COLO668 (cell line): ENCODE results near the gene CD3E.

Source experiments
- DNase-seq: peaks from one replicate; lab custom pipeline; 2025; ENCODE audit not compliant: unreplicated experiment; lab: John Stamatoyannopoulos, UW

Gene CD3E

DNA sequence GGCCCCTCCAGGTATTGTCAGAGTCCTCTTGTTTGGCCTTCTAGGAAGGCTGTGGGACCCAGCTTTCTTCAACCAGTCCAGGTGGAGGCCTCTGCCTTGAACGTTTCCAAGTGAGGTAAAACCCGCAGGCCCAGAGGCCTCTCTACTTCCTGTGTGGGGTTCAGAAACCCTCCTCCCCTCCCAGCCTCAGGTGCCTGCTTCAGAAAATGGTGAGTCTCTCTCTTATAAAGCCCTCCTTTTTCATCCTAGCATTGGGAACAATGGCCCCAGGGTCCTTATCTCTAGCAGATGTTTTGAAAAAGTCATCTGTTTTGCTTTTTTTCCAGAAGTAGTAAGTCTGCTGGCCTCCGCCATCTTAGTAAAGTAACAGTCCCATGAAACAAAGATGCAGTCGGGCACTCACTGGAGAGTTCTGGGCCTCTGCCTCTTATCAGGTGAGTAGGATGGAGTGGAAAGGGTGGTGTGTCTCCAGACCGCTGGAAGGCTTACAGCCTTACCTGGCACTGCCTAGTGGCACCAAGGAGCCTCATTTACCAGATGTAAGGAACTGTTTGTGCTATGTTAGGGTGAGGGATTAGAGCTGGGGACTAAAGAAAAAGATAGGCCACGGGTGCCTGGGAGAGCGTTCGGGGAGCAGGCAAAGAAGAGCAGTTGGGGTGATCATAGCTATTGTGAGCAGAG is at the start of gene CD3E:
CD3E (plus strand) TSS at position 163 of the 681 bp plus-strand sequence; CDS start at position 386, 223 bp downstream.
- DNase-seq = no peak

DNA sequence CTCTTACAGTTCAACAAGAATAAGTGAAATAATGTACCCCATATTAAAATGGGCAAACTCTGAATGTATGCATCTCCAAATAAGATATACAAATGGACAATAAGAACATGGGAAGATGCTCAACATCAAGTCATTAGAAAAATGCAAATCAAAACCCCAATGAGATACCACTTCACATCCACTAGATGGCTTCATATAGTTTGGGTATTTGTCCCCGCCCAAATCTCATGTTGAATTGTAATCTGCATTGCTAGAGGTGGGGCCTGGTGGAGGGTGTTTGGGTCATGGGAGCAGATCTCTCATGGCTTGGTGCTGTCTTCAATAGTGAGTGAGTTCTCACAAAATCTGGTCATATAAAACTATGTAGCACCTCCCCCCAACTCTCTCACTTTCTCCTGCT is 46.1 kb upstream of the CD3E start:
- no peak for DNase-seq

DNA sequence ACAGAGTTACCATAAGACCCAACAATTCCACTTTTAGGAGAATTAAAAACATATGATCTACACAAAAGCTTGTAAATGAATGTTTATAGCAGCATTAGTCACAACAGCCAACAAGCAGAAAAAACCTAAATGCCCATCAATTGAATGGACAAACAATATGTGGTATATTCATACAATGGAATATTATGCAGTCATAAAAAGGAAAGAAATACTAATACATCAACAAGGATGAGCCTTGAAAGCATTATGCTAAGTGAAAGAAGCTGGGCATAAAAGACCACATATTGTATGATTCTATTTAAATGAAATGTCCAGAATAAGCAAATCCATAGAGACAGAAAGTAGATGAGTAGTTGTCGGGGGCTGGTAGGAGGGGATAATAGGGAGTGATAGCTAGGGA is 45.4 kb upstream of the CD3E start:
- DNase-seq = no peak

DNA sequence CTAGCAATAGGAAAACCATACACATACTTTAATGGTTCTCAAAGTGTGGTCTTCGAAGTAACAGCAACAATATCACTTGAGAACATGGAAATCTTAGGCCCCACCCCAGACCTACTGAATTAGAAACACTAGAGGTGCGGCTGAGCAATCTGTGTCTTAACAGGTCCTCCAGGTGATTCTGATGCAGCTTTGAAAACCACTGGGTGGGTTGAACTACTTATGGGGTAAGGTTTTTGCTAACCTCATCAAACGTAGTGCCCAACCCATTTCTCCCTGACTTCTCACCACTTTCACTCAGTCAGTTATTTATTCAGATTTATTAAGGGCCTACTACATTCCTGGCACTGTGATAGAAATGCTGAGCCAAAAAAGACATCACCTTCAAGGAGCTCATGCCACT is 44.2 kb upstream of the CD3E start:
- no peak for DNase-seq

DNA sequence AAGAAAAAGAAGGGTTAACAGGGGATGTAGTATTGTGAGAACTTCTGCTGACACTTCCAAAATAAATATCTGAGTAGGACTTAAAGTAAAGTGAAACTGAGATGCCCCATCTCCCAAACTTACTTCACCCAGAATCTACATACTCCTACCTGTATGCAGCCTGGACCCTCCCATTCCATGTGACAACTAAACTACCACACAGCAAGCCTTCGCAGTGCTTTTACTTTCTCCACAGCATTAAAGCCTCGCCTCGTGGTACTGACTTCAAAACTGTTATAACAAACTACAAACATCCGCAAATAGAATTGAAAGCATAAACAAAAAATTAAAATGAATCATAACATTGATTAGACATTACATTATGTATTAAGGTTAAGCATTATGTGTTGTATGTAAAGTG is 41.4 kb upstream of the CD3E start:
- no peak for DNase-seq

DNA sequence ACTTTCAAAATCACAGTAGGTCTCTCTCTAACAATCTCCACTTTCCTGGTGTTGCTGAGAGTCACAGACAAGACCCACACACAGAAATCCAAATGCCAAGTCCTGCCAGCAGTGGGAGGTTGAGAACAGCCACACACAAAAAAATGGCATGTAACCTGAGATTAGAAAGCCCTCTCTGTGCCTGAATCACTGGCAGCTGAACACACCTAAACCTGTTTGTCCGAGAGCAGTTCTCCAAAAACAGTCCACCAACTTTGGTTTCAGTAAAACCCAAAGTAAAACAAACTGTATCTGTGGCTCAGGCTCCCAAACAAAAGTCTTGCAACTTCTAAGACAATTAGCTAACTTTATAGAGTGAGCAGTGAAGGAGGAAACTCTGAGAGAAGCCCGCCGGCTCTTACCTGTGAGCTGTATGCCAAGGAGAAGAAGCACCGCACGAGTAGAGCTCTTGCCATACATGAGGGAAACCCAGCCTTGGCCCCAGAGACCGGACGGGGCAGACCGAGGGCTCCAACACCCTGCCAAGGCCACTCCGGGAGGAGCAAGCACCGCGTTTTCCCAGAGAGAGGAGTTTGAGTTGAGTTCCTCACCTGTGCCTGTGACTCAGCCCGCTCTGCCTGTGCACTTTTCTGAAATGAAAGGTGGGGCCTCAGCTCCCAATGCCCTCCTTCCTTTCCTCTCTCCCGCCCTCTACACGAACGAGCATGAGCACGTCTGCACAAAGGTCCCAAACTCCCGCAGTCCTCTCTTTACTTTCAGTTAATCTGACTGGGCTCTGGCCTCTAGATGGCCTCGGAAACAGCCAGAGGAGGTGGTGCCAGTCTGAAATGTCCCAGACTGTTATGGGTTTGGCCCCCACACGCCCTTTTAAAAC is 40.6 kb upstream of the CD3E start, which contains the start of gene MPZL2:
MPZL2 (minus strand) TSS at position 603 of the 874 bp plus-strand sequence; CDS start at position 459, 144 bp downstream.
- DNase-seq = peak; percentile 46

DNA sequence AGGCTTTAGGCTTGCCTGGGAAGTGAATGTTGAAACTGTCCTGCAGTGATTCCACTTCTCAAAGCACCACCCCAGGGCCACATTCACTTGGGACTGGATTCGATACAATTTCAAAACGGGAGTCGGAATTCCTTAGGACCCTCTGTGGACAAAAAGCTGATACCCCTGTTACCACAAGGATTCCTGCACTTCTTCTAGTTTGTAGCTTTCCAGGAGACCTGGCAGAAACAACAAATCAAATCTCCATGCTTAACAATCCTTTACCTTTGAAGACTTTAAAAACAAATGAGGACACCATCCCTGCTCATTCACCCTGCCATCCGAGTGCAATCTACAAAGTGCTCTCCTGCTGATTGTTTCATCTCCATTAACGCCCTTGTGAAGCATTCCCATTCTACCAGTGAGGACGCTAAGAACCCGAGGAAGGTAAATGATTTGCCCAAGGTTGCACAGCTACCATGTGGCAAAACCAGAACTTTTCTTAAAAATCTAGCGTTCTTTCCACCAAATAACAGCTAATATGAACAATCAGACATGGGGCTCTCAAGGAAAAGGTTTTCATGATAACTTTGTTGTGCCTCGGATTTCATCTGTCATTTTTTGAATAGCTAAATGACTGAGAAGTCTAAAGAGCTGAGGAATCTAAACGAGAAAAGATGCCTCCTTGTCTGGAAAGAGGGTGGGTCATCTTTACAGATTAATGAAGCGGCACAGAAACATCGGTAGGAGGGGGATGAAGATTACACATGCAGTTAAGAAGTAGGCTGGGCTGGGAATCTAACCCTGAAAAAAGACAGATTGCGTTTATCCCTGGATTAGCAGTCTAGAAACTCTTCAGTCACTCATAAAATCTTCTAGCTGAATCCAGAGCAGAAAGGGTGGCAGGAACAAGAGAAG is 39.7 kb upstream of the CD3E start:
- DNase-seq = no peak

DNA sequence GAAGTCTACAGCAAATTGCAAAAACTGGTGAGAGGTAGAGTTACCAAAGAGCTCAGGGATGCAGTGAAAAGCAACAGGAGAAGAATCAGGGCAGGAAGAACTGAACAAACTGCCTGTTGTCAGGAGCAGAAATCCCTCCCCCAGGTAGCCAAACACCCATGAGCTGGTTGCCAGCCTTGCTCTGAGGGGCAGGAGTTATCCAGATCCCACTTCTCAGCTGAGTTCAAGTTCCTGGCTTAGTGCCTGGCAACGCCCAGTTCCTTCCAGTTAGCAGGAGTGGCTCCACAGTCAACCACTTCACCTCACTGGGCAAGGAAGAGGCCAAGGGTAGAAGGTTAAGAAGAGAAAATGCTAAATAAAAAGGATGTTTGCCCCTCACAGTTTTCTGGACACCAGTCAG is 38.6 kb upstream of the CD3E start:
- DNase-seq = no peak

DNA sequence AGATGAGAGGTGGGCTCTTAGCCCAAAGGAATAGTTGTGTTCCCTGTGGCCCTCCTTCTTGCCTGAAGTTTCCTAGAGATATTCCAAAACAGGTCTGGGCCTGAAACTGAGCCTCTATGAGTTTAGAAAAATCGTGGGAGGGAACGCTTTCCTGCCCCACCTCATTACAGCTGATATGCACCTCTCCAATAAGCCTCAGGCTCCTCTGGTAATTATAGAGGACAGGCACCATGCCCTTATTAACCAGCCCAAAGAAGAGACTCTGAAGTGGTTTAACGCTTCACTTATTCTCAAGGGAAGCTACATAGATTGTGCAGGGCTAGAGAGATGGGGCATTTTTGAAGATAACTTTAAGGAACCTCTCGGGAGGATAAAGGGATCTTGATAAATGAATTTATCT is 37.0 kb upstream of the CD3E start:
- no peak for DNase-seq

DNA sequence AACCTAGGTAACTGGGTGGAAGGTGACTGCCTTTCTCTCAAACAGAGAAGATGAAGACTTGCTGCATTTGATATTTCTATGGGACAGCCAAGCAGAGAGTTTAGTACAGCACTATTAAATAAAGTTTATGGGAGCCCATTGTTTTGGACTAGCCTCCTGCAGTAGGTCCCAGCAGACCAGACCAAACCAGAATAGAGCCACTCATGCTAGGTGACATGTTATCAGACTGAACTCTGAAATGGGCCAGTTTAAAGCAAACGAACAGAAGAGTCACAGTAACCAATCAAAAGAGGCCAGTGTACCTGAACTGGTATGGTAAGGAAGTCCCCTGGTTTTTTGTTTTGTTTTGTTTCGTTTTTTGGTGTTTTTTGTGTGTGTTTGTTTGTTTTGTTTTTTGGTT is 32.5 kb upstream of the CD3E start:
- no peak for DNase-seq

DNA sequence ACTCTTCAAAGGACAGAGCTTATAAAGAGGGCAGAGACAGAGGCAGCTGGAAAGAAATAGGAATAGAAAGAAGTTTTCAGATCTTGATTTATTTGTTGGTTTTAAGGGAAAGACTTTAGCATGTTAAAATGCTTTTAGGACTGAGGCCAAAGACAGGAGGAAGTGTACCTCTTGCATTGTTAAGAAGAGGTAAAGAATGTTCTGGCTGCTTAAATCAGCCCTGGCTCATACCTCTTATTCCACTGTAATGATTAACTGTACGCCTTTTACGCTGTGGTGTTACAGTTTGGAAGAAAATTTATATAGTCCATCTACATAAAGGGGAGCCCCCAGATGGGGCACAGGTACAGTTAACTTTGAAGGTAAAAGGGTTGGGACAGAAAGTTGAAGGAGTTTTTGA is 30.3 kb upstream of the CD3E start:
- DNase-seq = no peak

DNA sequence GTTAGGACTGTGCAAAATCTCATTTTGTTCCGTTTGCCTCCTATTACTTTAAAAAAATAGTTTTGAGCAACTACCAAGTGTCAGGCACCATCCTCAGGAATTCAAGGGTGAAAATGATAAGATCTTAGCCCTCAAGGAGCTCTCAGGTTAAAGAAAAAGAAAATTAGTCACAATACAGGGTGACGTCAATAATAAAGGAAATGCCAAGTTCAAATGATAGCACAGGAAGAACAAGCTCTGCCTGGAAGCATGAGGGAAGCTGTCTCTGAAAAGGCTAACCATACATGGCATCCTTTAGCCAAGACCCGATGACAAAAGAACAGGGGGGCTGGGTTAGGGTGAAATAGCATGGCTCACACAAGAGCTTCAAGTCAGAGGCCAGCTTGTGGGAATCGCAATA is 29.4 kb upstream of the CD3E start:
- no peak for DNase-seq

DNA sequence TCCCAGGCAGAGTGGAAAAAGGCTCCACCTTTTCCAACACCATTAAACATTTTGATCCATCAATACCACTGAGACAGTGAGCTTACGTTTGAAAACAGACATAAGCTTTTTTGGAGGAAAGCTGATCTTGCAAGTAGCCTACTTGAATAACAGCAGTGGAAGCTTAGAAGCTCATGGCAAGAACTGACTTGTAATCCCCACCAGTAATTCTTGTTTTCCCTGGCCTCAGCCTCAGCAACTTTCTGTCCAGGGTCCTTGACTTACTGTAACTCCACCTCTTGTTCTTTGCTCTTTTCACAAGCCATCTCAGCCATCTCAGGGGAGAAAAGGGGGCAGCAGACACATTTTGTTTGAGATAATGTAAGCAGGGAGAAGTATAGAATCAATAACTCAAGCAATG is 28.1 kb upstream of the CD3E start:
- no peak for DNase-seq

DNA sequence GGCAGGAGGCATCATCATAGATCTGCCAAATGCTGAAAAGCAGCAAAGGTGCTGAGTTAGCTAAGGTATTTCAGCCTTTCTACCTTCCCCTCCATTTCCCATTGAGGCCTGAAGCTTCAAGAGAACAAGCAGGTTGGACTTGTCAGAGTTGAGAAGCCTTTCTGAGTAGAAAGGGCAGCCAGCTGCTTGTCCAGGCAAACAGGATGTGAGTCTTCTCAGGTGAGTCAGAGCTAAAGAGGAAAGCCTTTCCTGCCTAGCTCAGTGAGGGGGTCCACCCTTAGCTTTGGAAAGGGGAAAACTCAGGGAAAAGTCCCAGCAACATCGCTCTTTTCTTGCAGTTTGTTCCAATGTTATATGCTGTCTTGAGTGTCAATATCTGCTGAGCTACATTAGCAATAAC is 27.2 kb upstream of the CD3E start:
- DNase-seq = no peak

DNA sequence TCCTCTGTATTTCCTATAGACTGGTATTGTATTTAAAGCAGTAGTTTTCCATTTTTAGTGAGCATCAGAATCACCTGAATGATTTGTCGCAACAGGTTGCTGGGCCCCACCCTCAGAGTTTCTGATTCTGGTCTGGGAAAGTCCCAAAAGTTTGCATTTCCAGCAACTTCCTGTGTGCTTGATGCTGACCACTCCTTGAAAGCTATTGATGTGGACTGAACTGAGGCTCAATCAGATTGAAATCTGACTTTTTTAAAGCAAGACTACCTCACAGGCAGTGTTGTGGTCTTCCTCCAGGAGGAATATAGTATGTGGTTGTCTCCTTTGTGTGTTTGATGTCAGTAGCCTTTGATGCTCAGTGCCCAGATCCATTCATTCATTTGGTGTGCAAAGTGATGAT is 23.2 kb upstream of the CD3E start:
- DNase-seq = no peak

DNA sequence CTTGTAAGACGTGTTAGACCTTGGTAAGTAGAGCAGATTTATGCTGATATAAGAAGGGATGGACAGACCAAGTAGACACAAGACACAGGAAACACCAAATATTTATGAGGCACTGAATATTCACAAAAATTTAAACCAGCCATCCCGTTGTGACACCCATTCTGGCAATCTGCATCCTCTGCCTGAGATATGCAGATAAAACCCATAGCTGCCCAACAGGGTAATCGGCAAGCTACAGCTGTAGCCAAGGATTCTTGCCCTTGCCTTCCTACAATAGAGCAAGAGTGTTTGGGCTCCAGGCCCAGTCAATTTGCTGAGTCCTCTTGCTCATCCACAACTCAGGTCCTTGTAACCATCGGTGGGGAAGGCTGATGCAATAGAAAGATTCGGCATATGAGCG is 21.9 kb upstream of the CD3E start:
- no peak for DNase-seq

DNA sequence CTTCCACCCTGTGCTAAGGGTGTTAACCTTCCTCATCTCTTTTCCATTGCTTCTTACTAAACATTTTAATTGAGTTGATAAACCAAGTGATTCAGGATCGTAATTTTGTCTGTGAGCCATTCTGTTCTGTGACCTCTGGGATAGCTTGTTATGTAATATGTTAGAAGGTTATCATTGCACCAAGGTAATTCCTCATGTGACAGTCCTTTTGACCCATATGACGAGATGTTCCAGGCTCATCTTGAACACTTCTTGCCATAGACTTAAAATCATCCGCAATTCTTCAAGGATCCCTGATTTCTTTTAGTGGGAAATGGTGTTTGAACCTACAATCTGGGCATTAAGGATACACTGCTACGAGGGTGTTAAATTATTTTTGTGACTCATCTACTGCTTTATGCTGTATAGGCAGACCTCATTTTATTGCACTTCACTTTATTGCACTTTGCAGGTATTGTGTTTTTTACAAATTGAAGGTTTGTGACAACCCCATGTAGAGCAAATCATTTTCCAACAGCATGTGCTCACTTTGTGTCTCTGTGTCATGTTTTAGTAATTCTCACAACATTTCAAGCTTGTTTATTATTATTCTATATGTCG is 21.4 kb upstream of the CD3E start:
- DNase-seq = no peak

DNA sequence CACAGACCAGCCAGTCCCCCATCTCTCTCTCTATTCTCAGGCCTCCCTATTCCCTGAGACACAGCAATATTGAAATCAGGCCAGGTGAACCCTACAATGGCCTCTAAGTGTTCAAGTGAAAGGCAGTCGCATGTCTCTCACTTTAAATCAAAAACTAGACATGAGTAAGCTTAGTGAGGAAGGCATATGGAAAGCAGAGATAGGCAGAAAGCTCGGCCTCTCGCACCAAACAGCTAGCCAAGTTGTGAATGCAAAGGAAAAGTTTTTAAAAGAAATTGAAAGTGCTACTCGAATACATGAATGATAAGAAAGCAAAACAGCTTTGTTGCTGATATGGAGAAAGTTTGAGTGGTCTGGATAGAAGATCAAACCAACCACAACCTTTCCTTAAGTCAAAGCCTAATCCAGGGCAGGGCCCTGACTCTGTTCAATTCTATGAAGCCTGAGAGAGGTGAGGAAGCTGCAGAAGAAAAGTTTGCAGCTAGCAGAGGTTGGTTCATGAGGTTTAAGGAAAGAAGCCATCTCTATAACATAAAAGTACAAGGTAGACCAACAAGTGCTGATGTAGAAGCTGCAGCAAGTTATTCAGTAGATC is 20.7 kb upstream of the CD3E start:
- DNase-seq = no peak

DNA sequence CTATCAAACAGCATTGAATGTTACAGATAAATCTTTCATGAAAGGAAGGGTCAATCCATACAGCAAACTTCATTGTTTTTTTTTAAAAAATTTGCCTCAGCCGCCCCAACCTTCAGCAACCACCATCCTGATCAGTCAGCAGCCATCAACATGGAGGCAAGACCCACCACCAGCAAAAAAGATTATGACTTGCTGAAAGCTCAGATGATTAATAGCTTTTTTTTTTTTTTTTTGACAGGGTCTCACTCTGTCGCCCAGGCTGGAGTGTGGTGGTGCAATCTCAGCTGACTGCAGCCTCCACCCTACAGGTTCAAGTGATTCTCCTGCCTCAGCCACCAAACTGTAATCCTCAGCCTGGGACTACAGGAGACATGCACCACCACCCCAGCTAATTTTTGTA is 18.0 kb upstream of the CD3E start:
- DNase-seq = no peak

DNA sequence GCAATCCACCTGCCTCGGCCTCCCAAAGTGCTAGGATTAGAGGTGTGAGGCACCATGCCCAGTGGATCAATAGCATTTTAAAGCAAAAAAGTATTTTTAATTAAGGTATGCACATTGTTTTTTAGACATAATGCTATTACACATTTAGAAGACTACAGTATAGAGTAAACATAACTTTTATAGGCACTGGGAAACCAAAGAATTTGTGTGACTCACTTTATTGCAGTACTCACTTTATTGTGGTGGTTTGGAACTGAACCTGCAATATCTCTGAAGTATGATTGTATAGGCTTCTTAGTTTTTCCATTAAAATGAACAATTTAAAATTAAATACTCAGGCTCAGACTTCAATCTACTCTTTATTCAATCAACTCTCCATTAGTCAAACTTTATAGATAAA is 17.5 kb upstream of the CD3E start:
- DNase-seq = no peak

DNA sequence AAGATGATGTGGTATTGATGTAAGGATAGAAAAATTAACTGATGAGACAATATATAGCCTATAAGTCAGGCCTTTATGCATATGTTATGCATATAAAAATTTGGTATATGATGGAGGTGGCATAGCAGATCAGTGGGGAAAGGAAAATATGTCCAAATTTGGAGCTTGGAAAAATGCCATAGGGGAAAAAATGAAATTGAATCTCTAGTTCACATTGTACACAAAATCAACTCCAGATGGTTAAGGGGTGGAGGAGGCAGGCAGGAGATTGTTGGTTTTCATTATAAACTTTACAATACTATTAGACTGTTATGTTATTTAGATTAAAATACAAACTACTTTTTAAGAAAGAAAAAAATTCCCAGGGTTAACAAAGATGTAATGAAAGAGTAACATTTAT is 15.1 kb upstream of the CD3E start:
- no peak for DNase-seq
